Astrocyte of the cerebellum (primary cell): ENCODE measurements around the gene PFKFB3.

ENCODE experiments used
- DNase-seq: peaks from one replicate; pipeline ENCODE4 v3.0.0-alpha.2; 2011; ENCODE audit warnings: low read depth
- H3K4me3 ChIP-seq: 2 replicates; pipeline ENCODE4 v1.5.1; 2011; ENCODE audit warnings: mild to moderate bottlenecking, low read depth, low read length, moderate library complexity
- CTCF ChIP-seq: IDR thresholded peaks from 2 replicates; pipeline ENCODE4 v1.5.1; 2012; ENCODE audit warnings: low read length, low read depth, moderate library complexity, mild to moderate bottlenecking; ENCODE audit errors: missing control alignments
- in situ Hi-C: cut with HindIII; loops from 2 replicates; pipeline ENCODE4 v1.10.0; 2017; ENCODE audit warnings: low sequenced_read_pairs

The PFKFB3 gene

DNA sequence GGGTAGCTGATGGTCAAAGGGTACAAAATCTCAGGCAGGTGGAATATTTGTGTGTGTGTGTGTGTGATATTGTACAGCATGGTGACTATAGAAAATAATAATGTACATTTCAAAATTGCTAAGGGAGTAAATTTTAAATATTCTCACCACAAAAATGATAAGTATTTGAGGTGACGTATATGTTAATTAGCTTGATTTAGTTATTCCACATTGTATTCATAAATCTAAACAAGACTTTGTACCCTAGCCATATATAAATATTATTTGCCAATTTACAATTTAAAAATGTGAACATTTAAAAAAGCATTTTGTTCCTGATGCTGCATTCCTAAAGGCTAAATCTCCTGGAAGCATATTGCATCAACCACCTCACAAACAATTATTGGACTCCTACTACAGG lies 47.0 kb downstream of the PFKFB3 start:
- H3K4me3 ChIP-seq: no peak overlapping the region
- TF ChIP-seq CTCF: no peak
- DNase-seq: no peak
- in situ Hi-C loops: no loop called here

GRCh38 chr10:6250745-6251144 lies 48.0 kb downstream of the PFKFB3 start:
- TF ChIP-seq CTCF: no peak
- in situ Hi-C loops: no loop called here

DNA sequence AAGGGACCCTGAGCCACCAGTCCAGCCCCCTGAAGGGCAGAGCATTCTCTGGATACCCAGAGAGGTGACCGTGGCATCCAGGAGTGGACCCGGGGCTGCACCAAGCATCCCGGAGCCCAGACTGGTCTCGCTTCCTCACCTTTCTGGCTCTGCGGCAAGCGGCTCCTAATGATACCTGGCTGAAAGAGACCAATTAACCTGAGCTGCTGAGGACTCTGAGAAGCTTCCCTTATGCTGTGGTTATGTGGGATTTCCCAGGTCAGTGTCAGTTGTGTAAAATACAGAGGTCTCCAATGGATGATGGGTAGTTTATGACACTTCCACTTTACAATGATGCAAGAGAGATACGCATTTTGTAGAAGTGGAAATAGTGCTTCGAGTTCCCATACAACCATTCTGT lies 51.5 kb downstream of the PFKFB3 start:
- no peak overlapping the region for H3K4me3 ChIP-seq
- in situ Hi-C loops: no loop called here
- TF ChIP-seq CTCF: no peak
- DNase-seq: no peak

More at GRCh38 chr10:6250745-6251144, 48.0 kb downstream of the PFKFB3 start:
- no peak overlapping the region for H3K4me3 ChIP-seq
- DNase-seq: no peak

GRCh38 chr10:6255548-6256061 lies 52.9 kb downstream of the PFKFB3 start:
- H3K4me3 ChIP-seq: no peak overlapping the region
- no peak for DNase-seq
- in situ Hi-C loops: no loop called here
- TF ChIP-seq CTCF: no peak

GRCh38 chr10:6256439-6256838 lies 53.7 kb downstream of the PFKFB3 start:
- DNase-seq: no peak
- TF ChIP-seq CTCF: no peak
- H3K4me3 ChIP-seq: no peak overlapping the region
- in situ Hi-C loops: no loop called here

DNA sequence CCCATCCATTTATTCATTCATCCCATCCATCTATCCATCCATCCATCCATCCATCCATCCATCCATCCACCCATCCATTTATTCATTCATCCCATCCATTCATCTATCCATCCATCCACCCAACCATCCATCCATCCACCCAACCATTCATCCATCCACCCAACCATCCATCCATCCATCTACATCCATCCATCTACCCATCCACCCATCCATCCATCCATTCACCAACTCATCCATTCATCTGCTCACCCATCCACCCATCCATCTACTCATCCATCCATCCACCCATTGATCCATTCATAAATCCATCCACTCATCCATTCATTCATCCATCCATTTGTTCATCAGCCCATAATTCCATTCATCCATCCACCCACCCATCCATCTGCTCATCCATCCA lies 56.4 kb downstream of the PFKFB3 start:
- no peak for DNase-seq
- TF ChIP-seq CTCF: no peak
- no peak overlapping the region for H3K4me3 ChIP-seq
- in situ Hi-C loops: no loop called here

DNA sequence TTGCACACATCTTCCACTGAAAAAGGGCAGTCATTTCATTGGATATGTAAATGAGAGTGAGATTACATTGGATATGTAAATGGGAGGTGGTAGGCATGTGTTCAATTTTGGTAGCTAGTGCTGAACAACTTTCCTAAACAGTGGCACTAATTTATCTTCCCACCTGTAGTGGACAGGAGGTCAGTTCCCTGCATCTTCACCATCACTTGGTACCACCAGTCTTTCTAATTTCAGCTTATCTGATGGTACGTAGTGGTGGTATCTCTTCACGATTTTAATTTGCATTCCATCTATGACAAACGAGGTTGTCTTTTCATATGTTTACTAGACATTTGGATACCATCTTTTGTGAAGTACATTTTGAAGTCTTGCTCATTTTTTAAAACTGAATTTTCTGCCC lies 58.1 kb downstream of the PFKFB3 start:
- H3K4me3 ChIP-seq: no peak overlapping the region
- in situ Hi-C loops: no loop called here
- no peak for TF ChIP-seq CTCF
- DNase-seq: no peak
